Activated CD4-positive, alpha-beta memory T cell treated with anti-CD3 and anti-CD28 coated beads, Interleukin-2, amount 10 ng/mL, durations not matched to agents 7 days and 5 days (primary cell): ENCODE measurements around the gene SCUBE1. TPM values are rescaled to one million over a fixed set of nuclear protein-coding genes. Genes with fewer than 3 reads are reported as not detected.

Experiments used
- CTCF ChIA-PET: fragments of 350-600 bp; sonication (Branson Sonifier 250); formaldehyde crosslinking; loops from one replicate; lab custom pipeline; 2021; ENCODE audit warnings: antibody characterized with exemption, inconsistent platforms; lab: Charles Lee
- POLR2A ChIA-PET: fragments of 350-600 bp; sonication (Branson Sonifier 250); formaldehyde crosslinking; loops from one replicate; lab custom pipeline; 2021; ENCODE audit warnings: antibody characterized with exemption; lab: Charles Lee
- DNase-seq: peaks from one replicate; pipeline ENCODE4 v3.0.0-alpha.2; 2020
- H3K27ac Mint-ChIP-seq: one replicate; pipeline ENCODE4 v1.8.0; 2021; ENCODE audit warnings: mild to moderate bottlenecking, mixed read lengths
- H3K27me3 Mint-ChIP-seq: one replicate; pipeline ENCODE4 v1.8.0; 2021; ENCODE audit warnings: mixed read lengths
- H3K36me3 Mint-ChIP-seq: one replicate; pipeline ENCODE4 v1.8.0; 2021; ENCODE audit warnings: low read depth, mixed read lengths
- H3K4me1 Mint-ChIP-seq: one replicate; pipeline ENCODE4 v1.8.0; 2021; ENCODE audit warnings: mixed read lengths
- H3K4me3 Mint-ChIP-seq: one replicate; pipeline ENCODE4 v1.8.0; 2021; ENCODE audit warnings: mild to moderate bottlenecking, mixed read lengths
- H3K9me3 Mint-ChIP-seq: one replicate; pipeline ENCODE4 v1.8.0; 2021; ENCODE audit warnings: mixed read lengths
- total RNA-seq, 2 experiments: library from RNA; stranded (reverse); gene quantifications; one replicate each; pipeline ENCODE4 v1.2.3, GENCODE V29; 2021

SCUBE1 gene
- total RNA-seq, 2 experiments from 2014 or later, result 0.15 to 0.20 TPM

DNA sequence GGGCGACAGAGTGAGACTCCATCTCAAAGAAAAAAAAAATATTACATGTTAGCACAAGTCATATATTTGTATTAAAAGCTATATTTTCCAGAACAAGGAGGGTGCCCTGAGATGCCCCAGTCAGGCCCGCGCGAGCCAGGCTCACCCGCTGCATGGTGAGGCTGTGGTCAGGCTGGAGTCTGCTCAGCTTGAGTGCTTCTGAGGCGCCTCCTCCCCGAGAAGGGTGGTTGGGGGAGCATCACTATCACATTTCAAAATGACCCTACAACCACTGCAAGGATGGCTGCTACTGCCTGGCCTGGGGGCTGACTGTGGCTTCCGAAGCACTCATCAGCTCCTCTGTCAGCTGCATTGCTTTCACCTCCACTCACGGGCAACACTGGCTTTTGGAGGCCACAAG is 77.1 kb downstream of the SCUBE1 start:
- peaks cover 2% of the 10 kb centered on the region for H3K27me3 Mint-ChIP-seq
- H3K4me3 Mint-ChIP-seq, result no peak overlapping the region
- H3K27ac Mint-ChIP-seq, result no peak overlapping the region
- ChIA-PET CTCF (interaction anchor here (1.6 to 4.9 kb wide), 4 partner anchors 7 to 119 kb away, joined by 5 to 30 read pairs (median 14); no protein-coding TSS in a partner anchor), POLR2A (interaction anchor here (1.2 kb wide), 1 partner anchor 113 kb away, joined by 4 read pairs; no protein-coding TSS in a partner anchor)
- H3K36me3 Mint-ChIP-seq, result no peaks in the 10 kb centered on the region
- no peaks in the 10 kb centered on the region for H3K9me3 Mint-ChIP-seq
- H3K4me1 Mint-ChIP-seq, result peaks cover 37% of the 10 kb centered on the region
- DNase-seq, result no peak

DNA sequence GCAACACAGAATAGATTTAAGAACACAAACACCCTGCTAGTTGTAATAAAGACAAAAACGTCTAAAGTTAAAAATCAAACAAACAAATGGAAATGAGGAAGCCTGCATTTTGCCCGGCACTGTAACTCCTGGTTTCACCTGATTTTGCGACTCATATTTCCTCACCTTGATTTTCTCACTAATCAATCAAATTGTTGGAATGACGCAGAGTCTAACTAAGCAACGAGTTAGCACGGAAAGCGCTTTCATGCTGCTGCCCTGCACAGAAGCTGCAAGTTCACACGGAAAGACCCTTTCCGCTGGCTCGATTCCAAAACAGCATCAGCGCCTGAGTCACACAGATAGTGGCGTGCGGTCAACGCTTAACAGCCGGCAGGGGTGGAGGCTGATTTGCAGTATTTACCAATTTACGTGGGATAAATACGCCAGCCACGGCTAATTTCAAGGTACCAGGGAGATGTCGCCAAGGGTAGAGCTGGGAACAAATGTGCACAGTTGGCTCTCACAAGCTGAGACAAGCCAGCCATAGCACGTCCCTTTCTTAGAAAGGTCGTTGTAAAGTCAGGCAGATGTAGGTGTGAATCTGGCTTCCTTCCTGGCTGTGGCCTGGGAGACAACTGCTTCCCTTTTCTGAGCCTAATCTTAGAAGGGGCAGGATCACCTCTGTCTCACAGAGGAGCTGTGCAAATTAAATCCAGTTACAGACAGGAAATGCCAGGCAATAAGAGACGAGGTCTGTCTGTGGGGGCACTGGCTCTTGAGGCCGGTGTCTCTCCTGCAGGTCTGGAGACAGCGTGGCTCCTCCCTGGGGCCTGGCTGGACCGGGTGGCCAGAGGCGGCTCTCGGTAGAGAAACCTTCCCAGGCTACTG is 79.3 kb downstream of the SCUBE1 start:
- peak; percentile 90 for DNase-seq
- Mint-ChIP-seq H3K27ac (peak overlapping the region; percentile 85), H3K36me3 (no peaks in the 10 kb centered on the region), H3K27me3 (peaks cover 9% of the 10 kb centered on the region), H3K4me1 (peaks cover 32% of the 10 kb centered on the region), H3K9me3 (no peaks in the 10 kb centered on the region), H3K4me3 (peak overlapping the region; percentile 63)
- ChIA-PET CTCF (interaction anchor here (1.2 to 4.9 kb wide), 7 partner anchors 10 to 125 kb away, joined by 3 to 30 read pairs (median 8); no protein-coding TSS in a partner anchor), POLR2A (interaction anchor here (1.0 to 2.2 kb wide), 12 partner anchors 9 to 917 kb away, joined by 3 to 20 read pairs (median 4); partner anchors contain the start of gene TTLL12)

DNA sequence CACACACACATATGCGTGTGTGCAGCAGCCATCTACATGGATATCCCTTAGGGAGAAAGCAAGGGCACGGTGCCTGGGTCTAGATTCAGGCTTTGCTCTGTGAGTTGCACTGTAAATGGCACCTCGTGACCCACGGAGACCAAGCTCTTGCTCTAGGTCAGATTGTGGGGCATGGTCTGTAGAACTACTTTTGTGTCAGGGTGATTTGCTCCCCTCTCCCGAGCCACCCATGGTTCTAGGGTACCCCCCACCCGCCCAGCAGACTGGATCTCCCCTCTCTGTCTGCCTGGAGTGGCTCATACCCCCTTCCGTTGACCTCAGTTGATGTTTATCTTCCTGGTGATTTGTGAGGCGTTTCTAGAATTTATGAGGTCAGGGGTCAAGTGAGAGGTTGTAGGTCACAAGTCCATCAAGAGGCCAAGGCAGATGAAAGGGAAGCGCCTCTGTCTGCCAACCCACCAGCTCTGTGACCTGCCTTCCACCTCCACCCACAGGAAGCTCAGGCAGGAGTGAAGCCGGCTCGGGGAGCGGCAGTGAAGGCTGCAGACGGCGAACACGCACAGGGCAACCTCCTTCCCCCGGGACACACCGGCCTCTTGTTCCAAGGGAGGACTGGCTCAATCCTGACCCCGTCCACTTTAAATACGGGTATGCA is 80.1 kb downstream of the SCUBE1 start:
- Mint-ChIP-seq H3K4me3 (peak overlapping the region; percentile 63), H3K27ac (peak overlapping the region; percentile 85), H3K27me3 (peaks cover 10% of the 10 kb centered on the region), H3K4me1 (peaks cover 32% of the 10 kb centered on the region), H3K36me3 (no peaks in the 10 kb centered on the region), H3K9me3 (no peaks in the 10 kb centered on the region)
- CTCF ChIA-PET, result interaction anchor here (1.2 to 4.9 kb wide), 6 partner anchors 10 to 126 kb away, joined by 3 to 30 read pairs (median 6); no protein-coding TSS in a partner anchor
- POLR2A ChIA-PET, result interaction anchor here (1.3 to 2.2 kb wide), 7 partner anchors 9 to 118 kb away, joined by 3 to 20 read pairs (median 5); partner anchors contain the start of gene TTLL12
- DNase-seq, result peak; percentile 75

DNA sequence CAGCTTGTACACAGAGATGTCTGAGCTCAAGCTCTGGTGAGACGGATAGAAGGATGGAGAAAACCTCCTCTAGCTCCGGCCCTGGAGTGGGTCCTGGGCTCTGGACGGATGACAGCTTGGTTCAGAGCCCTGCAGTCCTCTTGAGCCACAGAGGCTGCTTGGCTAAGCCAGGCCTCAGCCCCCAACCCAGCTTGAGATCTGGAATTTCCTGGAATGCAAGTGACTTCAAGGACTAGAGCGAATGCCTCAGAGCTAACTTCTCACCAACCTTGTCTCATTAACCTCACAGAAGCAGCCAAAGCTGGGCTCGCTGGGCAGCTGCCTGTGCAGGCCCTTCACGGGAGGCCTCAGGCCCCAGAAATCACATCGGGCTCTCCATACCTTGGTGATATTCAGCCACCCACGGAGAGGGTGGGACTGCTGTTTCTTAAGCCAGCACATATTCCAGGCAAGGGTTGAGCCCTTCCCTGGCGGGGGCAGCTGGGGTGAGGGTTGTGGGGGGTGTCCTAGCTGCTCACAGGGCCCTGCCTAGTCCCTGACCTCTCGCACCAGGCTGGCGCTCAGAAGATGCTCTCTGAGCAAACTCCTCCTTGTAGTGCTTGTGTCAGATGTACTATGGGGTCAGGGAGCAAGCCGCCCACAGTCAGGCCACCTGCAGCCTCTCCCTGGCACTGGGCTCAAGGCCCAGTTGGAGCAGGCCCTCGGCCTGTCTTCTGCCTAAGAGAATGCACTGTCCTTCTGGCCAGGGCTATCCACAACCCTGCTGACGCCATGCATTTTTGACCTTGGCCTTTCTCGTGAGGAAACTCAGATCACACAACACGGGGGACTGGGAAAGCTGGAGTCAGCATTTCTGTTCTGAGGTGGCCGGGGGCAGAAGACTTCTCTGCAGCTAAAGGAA is 82.6 kb downstream of the SCUBE1 start:
- CTCF ChIA-PET, result interaction anchor here (0.6 to 1.2 kb wide), 3 partner anchors 9 to 1632 kb away, joined by 3 to 5 read pairs (median 3); no protein-coding TSS in a partner anchor

DNA sequence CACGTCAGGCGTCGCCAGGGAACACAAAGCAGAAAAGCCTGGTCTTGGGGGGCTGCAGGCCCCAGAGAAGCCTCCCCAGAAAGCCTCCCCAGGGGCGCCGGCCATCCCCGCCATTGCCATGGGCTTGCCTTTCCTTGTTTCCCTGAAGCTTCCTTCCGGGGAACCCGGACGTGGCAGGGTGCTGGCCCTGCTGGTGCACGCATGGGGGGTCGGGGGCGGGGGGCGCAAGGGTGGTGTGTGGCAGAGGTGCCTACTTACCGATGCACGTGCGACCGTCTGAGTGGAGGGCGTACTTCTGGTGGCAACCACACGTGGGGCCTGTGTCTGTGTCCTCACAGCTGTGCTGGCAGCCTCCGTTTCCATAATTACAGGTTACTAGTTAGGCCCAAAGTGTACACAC is 85.2 kb downstream of the SCUBE1 start:
- Mint-ChIP-seq H3K27me3 (peaks cover 15% of the 10 kb centered on the region), H3K27ac (no peak overlapping the region), H3K4me1 (peaks cover 22% of the 10 kb centered on the region), H3K36me3 (no peaks in the 10 kb centered on the region), H3K4me3 (no peak overlapping the region), H3K9me3 (no peaks in the 10 kb centered on the region)
- no peak for DNase-seq
- CTCF ChIA-PET, result interaction anchor here (1.2 to 1.3 kb wide), 2 partner anchors 12 to 88 kb away, joined by 3 read pairs; no protein-coding TSS in a partner anchor
- POLR2A ChIA-PET, result no interaction called here

More for the DNA sequence above, 82.6 kb downstream of the SCUBE1 start:
- H3K4me1 Mint-ChIP-seq, result peaks cover 48% of the 10 kb centered on the region
- POLR2A ChIA-PET, result interaction anchor here (1.0 to 1.2 kb wide), 2 partner anchors 13 to 73 kb away, joined by 3 to 4 read pairs; no protein-coding TSS in a partner anchor
- no peak overlapping the region for H3K4me3 Mint-ChIP-seq
- H3K27me3 Mint-ChIP-seq, result peaks cover 15% of the 10 kb centered on the region
- no peak overlapping the region for H3K27ac Mint-ChIP-seq
- no peak for DNase-seq
- no peaks in the 10 kb centered on the region for H3K9me3 Mint-ChIP-seq
- no peaks in the 10 kb centered on the region for H3K36me3 Mint-ChIP-seq

DNA sequence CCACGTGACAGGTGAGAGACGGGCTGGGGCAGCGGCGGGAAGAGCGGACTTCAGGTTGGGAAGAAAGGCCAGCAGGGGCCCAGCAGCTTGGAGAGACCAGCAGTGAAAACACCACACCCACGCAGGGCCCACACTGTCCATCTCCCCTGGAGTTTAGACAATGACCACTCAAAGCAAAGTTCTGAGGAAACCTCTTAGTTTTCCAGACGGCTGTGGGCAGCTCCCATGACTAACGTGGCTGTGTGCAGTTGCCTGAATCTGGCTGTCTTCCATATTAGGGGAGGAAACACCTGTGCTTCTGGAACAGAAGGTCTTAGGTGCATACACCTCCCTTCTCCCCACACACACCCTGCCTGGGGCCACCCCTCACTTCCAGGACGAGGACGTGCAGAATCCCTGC is 85.6 kb downstream of the SCUBE1 start:
- ChIA-PET CTCF (interaction anchor here (1.3 kb wide), 1 partner anchor 13 kb away, joined by 3 read pairs; no protein-coding TSS in a partner anchor), POLR2A (no interaction called here)
- no peak overlapping the region for H3K27ac Mint-ChIP-seq
- H3K27me3 Mint-ChIP-seq, result peaks cover 15% of the 10 kb centered on the region
- no peaks in the 10 kb centered on the region for H3K36me3 Mint-ChIP-seq
- DNase-seq, result no peak
- peaks cover 18% of the 10 kb centered on the region for H3K4me1 Mint-ChIP-seq
- H3K9me3 Mint-ChIP-seq, result no peaks in the 10 kb centered on the region
- H3K4me3 Mint-ChIP-seq, result no peak overlapping the region

DNA sequence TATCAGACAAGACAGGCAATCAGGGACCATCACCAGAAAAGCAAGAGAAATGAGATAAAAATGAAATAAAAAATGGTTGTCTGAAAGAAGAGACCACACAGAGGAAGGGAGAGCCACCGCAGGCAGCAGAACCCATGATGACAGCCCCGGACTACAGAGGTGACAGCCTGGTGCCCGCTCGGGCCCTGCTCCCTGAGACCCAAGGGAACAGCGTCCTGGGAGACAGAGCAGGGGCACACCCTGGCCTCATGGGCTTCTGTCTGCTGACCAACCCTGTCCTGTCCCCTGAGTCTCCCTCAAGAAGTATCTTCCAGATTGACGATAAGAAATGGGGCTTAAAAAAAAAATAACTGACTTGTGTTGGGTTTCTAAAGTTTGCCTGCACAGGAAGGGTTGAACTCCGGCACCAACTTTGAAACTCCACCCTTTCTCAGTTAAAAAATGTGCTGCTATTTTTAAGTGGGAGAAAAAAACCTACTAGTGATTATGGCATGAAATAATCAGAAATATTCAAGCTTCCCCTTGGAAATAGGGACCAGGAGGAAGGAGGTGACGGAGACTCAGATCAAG is 86.1 kb downstream of the SCUBE1 start:
- ChIA-PET POLR2A (no interaction called here), CTCF (interaction anchor here (1.3 kb wide), 1 partner anchor 13 kb away, joined by 3 read pairs; no protein-coding TSS in a partner anchor)

DNA sequence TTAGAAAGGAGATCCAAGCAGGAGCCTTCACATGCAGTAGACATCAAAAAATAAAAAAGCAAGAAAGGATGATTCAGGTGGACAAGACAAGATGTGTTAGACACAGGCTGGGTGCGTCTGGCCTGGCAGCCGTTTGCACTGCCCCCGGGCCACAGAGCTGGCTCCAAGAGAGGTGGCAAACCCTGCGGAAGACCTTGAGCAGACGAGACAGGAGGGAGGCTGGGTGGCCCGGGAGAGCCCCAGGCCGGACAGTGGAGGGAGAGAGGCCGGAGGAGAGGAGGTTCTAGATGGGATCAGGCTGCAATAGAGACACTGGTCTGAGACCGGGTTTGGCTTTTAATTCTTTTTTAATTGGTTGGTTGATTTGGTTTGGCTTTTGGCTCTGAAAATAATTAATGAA is 86.6 kb downstream of the SCUBE1 start:
- POLR2A ChIA-PET, result no interaction called here
- DNase-seq, result no peak
- CTCF ChIA-PET, result no interaction called here
- no peak overlapping the region for H3K4me3 Mint-ChIP-seq
- H3K27me3 Mint-ChIP-seq, result peaks cover 15% of the 10 kb centered on the region
- H3K27ac Mint-ChIP-seq, result no peak overlapping the region
- peaks cover 16% of the 10 kb centered on the region for H3K4me1 Mint-ChIP-seq
- H3K36me3 Mint-ChIP-seq, result no peaks in the 10 kb centered on the region
- no peaks in the 10 kb centered on the region for H3K9me3 Mint-ChIP-seq

More for the DNA sequence above, 86.1 kb downstream of the SCUBE1 start:
- Mint-ChIP-seq H3K36me3 (no peaks in the 10 kb centered on the region), H3K9me3 (no peaks in the 10 kb centered on the region), H3K27ac (no peak overlapping the region), H3K27me3 (peaks cover 15% of the 10 kb centered on the region), H3K4me3 (no peak overlapping the region), H3K4me1 (peaks cover 16% of the 10 kb centered on the region)
- DNase-seq, result no peak

DNA sequence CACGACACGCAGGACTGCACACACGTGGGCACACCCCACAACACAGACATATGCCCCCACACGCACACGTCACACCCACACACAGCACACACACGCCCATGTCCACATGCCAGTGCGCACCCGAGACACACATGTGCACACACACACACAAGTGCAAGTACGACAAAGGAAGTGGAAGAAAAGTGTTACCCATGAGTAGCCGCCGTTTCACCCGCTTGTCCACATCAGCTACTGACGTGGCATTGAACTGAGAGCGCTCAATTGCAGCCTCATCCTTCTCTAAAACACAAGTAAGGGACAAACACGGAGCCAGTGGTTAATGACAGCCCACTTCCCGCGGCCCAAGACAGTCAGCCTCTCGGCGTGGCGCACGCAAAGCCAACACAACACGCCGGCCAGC is 87.9 kb downstream of the SCUBE1 start:
- H3K4me1 Mint-ChIP-seq, result peaks cover 16% of the 10 kb centered on the region

DNA sequence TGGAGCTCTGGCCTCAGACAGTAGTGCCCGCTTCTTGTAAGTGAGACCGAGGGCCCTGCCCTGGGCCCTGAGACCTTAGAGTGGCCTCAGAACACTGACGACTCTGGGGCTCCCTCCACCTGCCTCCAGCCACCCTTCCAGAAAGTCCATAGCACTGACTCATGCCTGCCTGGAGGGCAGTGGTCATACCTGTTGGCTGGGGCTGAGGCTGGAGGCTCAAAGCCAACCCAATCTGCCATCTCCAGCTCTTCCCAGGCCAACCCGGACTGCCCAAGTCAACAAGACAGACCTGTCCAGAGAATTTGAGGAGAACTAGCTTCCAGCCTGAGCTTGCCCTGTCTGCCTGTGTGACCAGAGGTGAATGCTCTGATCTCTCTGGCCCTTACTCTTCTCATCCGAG is 89.3 kb downstream of the SCUBE1 start:
- ChIA-PET CTCF (interaction anchor here (1.0 kb wide), 1 partner anchor 131 kb away, joined by 3 read pairs; no protein-coding TSS in a partner anchor), POLR2A (interaction anchor here (0.8 kb wide), 1 partner anchor 10 kb away, joined by 5 read pairs; no protein-coding TSS in a partner anchor)
- DNase-seq, result no peak
- Mint-ChIP-seq H3K9me3 (no peaks in the 10 kb centered on the region), H3K36me3 (no peaks in the 10 kb centered on the region), H3K27me3 (peaks cover 8% of the 10 kb centered on the region), H3K27ac (no peak overlapping the region), H3K4me3 (no peak overlapping the region), H3K4me1 (peaks cover 16% of the 10 kb centered on the region)

More for the DNA sequence above, 87.9 kb downstream of the SCUBE1 start:
- peaks cover 15% of the 10 kb centered on the region for H3K27me3 Mint-ChIP-seq
- H3K36me3 Mint-ChIP-seq, result no peaks in the 10 kb centered on the region
- H3K27ac Mint-ChIP-seq, result no peak overlapping the region
- no peaks in the 10 kb centered on the region for H3K9me3 Mint-ChIP-seq
- ChIA-PET CTCF (no interaction called here), POLR2A (no interaction called here)
- DNase-seq, result no peak
- no peak overlapping the region for H3K4me3 Mint-ChIP-seq

DNA sequence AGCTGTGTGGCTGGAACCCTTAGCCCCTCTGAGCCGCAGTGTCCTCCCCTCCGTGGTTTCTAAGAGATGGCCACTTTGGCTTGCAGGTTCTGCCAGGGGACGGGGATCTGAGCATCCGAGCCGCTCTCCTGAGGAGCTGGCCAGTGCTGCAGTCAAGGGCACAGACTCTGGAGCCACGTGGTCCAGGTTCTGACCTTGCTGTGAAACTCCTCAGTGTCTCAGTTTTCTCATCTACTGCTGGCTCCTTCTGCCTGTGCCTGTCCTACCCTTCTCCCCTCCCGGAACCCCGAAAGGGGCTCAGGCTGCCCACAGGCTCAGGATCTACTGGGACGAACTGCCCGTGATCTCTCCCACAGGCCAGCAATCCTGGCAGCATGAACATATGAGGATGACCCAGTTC is 90.9 kb downstream of the SCUBE1 start:
- Mint-ChIP-seq H3K9me3 (no peaks in the 10 kb centered on the region), H3K4me1 (peaks cover 14% of the 10 kb centered on the region), H3K4me3 (no peak overlapping the region), H3K27me3 (peaks cover 8% of the 10 kb centered on the region), H3K36me3 (no peaks in the 10 kb centered on the region), H3K27ac (no peak overlapping the region)
- ChIA-PET CTCF (no interaction called here), POLR2A (no interaction called here)
- DNase-seq, result no peak
